Nephron (organoid): ENCODE results near the gene LRRC3.
"Not testable (repeated sequence)": the region's sequence is repeated elsewhere in the genome, so short reads cannot be mapped to it uniquely, and the experiment has no call there.

ENCODE experiments used
- H3K27ac Mint-ChIP-seq, 3 experiments: 2 replicates each; pipeline ENCODE4 v1.8.0; 2020; ENCODE audit warnings: mixed read lengths in 3 of 3, mild to moderate bottlenecking in 2 of 3, moderate library complexity in 1 of 3
- H3K27me3 Mint-ChIP-seq: 2 replicates; pipeline ENCODE4 v1.8.0; 2021; ENCODE audit warnings: low read depth, mild to moderate bottlenecking, moderate library complexity, mixed read lengths
- H3K36me3 Mint-ChIP-seq: 2 replicates; pipeline ENCODE4 v1.8.0; 2020; ENCODE audit warnings: low read depth, mixed read lengths
- H3K4me1 Mint-ChIP-seq: 2 replicates; pipeline ENCODE4 v1.8.0; 2020; ENCODE audit warnings: mixed read lengths
- H3K4me3 Mint-ChIP-seq, 3 experiments: 2 replicates each; pipeline ENCODE4 v1.8.0; 2020; ENCODE audit warnings: mild to moderate bottlenecking in 3 of 3, mixed read lengths in 3 of 3, moderate library complexity in 2 of 3
- H3K9me3 Mint-ChIP-seq: 2 replicates; pipeline ENCODE4 v1.8.0; 2020; ENCODE audit warnings: mixed read lengths
- TF ChIP-seq, protein P1 (sequence below), 3 experiments: fragments of 200-600 bp; sonication (generic); IDR thresholded peaks; one replicate each; pipeline ENCODE4 v1.5.0; 2021; ENCODE audit warnings: antibody characterized with exemption in 3 of 3; ENCODE audit not compliant: unreplicated experiment in 3 of 3

Gene LRRC3

DNA sequence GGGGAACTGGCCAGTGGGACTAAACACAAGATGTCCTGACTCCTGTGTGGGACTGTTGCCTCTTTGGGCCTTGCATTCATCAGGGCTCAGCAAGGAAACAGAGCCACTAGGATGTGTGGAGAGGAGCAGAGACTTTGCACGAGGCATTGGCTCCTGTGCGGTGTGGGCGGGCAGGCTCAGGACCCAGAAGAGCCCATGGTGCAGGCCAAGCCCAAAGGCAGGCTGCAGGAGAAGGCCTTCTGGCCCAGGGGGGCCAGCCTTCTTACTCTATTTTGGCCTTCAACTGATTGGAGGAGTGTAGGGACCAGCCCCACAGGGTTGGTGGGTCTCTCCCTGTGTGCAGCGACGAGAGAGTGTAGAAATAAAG, 23.5 kb downstream of the LRRC3 start:
- no peaks in the 10 kb centered on the region for H3K36me3 Mint-ChIP-seq
- H3K27me3 Mint-ChIP-seq, result peaks cover 5% of the 10 kb centered on the region
- no peaks in the 10 kb centered on the region for H3K4me1 Mint-ChIP-seq
- no peak overlapping the region for H3K4me3 Mint-ChIP-seq
- TF ChIP-seq, protein P1, sequence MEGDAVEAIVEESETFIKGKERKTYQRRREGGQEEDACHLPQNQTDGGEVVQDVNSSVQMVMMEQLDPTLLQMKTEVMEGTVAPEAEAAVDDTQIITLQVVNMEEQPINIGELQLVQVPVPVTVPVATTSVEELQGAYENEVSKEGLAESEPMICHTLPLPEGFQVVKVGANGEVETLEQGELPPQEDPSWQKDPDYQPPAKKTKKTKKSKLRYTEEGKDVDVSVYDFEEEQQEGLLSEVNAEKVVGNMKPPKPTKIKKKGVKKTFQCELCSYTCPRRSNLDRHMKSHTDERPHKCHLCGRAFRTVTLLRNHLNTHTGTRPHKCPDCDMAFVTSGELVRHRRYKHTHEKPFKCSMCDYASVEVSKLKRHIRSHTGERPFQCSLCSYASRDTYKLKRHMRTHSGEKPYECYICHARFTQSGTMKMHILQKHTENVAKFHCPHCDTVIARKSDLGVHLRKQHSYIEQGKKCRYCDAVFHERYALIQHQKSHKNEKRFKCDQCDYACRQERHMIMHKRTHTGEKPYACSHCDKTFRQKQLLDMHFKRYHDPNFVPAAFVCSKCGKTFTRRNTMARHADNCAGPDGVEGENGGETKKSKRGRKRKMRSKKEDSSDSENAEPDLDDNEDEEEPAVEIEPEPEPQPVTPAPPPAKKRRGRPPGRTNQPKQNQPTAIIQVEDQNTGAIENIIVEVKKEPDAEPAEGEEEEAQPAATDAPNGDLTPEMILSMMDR (IDR thresholded peaks at IDR 0.05; ENCODE audit: unreplicated experiment in 3 of 3), result no peak
- H3K9me3 Mint-ChIP-seq, result no peaks in the 10 kb centered on the region
- no peak overlapping the region for H3K27ac Mint-ChIP-seq

DNA sequence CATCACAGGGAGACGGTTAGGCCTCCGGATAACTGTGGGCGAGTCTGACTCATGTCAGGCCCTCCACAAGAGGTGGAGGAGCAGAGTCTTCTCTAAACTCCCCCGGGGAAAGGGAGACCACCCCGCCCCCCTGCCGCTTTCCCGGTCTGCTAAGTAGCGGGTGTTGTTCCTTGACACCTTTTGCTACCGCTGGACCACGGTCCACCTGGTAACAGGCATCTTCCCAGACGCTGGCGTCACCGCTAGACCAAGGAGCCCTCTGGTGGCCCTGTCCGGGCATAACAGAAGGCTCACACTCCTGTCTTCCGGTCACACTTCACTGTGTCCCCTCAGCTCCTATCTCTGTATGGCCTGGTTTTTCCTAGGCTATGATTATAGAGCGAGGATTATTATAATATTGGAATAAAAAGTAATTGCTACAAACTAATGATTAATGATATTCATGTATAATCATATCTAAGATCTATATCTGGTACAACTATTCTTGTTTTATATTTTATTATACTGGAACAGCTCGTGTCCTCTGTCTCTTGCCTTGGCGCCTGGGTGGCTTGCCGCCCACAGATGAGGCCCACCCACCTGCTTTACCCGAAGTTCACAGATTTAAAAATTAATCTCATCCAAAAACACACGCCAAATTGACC, 24.4 kb downstream of the LRRC3 start:
- H3K4me1 Mint-ChIP-seq, H3K4me3 Mint-ChIP-seq, H3K36me3 Mint-ChIP-seq, H3K27ac Mint-ChIP-seq, H3K9me3 Mint-ChIP-seq, H3K27me3 Mint-ChIP-seq: not testable (repeated sequence)
- TF ChIP-seq, protein P1 (IDR thresholded peaks at IDR 0.05; ENCODE audit: unreplicated experiment in 3 of 3), result peak; percentile 59 to 67 (median 63)

DNA sequence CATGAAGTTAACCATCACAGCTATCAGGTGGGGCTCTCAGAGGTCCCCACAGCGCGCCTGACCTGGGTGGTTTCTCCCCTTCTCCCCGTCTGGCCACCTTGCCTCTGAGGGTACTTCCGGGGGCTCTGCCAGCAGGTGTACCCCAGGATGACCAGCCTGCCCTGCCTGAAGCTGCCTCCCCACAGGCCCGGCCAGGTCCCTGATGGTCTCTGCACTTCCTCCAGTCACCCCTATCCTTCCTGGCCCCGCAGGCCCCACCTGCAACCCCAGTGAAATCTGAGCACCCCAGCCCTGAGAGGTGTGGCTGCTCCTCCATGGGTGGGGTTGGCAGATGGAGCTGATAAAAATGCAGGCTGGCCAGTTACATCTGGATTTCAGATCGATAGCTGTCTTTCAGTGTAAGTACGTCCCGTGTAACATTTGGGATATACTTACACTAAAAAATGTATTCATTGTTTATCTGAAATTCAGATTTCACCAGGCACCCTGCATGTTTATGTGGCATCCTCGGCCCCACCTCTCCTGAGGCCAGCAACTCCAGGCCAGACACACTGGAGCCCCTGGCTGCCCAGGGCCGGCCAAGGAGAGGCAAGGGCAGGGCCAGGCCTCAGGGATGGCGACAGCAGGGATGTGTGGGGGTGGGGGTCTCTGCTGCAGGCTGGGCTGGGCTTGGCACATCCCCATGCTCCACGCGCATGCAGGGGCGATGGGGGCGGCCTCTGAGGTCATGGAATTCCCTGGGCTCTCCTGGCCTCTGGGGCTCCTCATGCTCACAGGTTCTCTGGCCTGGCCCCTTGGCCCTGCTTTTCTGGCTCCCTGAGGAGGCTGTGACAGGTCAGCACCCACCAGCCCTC, 25.1 kb downstream of the LRRC3 start:
- Mint-ChIP-seq H3K4me3 (no peak overlapping the region), H3K27me3 (peaks cover 6% of the 10 kb centered on the region), H3K4me1 (no peaks in the 10 kb centered on the region), H3K36me3 (no peaks in the 10 kb centered on the region), H3K27ac (no peak overlapping the region), H3K9me3 (peaks cover 3% of the 10 kb centered on the region)
- TF ChIP-seq, protein P1 (IDR thresholded peaks at IDR 0.05; ENCODE audit: unreplicated experiment in 3 of 3), result no peak

DNA sequence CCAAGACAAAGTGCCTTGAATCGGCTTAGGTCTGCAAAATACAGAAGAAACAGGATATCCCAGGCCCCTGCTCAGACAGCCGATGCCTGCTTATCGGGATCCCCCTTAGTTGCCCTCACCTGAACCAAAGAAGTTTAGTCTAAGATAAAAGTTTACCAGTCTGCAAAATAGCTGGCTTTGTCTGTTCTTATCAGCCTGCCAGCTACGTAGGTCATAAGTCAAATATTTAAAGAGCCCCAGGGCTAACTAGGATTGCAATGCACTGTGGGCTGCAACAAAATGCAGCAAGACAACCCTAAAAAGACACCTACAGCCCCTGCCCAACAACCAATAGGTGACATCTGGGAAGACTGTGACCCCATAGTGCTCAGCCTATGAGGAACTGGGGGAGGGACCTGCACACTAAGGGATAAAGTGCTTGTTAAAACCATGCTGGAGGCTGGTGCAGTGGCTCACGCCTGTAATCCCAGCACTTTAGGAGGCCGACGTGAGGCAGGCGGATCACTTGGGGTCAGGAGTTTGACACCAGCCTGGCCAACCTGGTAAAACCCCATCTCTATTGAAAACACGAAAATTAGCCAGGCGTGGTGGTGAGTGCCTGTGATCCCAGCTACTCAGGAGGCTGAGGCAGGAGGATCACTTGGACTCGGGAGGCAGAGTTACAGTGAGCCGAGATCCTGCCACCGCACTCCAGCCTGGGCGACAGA, 27.4 kb downstream of the LRRC3 start:
- Mint-ChIP-seq H3K27me3 (peaks cover 6% of the 10 kb centered on the region), H3K27ac (no peak overlapping the region), H3K4me1 (no peaks in the 10 kb centered on the region), H3K9me3 (peaks cover 7% of the 10 kb centered on the region), H3K4me3 (no peak overlapping the region), H3K36me3 (no peaks in the 10 kb centered on the region)
- TF ChIP-seq, protein P1 (IDR thresholded peaks at IDR 0.05; ENCODE audit: unreplicated experiment in 3 of 3), result no peak

DNA sequence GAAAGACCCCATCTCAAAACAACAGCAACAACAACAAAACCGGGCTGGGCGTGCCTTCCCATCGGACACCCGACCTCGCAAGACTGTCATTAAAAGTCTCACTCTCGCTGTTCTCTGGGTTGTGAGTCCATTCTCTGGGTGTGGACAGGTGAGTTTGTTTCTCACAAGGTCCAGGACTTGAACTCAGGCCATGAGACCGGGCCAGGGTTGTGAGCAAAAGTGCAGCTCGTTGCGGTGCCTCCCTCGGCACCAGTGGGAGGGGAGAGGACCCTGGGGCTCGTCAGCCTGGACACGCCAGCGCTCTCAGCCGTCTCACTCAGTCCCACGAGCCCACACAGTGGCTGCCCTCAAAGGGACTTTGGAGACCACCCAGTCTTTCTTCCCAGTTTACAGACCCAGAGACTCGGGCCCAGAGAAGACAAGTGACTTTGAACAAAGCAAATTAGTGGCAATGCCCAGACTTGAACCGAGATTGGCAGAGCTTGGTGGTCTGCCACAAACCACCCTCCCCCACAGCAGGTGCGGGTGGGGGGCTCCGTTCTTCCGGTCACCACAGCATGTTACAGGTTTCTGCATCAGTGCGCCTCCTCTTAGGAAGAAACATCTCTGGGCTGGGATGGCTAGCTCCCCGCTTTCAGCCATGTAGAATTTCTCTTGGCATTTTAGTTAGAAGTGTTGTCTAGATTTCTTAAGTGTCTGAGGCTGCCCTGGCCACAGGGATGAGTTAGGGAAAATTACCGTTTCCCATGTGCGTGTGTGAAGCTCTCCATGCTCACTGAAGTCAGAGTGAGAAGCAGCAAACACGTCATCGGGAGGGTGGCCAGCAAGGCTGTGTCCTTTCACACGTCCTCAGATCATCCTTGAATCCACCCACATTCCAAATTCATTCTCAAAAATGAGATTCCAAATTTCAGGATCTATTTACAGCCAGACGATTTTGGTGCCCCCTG, 28.3 kb downstream of the LRRC3 start:
- no peak overlapping the region for H3K4me3 Mint-ChIP-seq
- no peaks in the 10 kb centered on the region for H3K36me3 Mint-ChIP-seq
- TF ChIP-seq, protein P1 (IDR thresholded peaks at IDR 0.05; ENCODE audit: unreplicated experiment in 3 of 3), result no peak
- peaks cover 6% of the 10 kb centered on the region for H3K27me3 Mint-ChIP-seq
- peaks cover 9% of the 10 kb centered on the region for H3K9me3 Mint-ChIP-seq
- no peaks in the 10 kb centered on the region for H3K4me1 Mint-ChIP-seq
- H3K27ac Mint-ChIP-seq, result no peak overlapping the region
